Measurements from ENCODE around the gene NPAS3. TPM values are rescaled to one million over a fixed set of nuclear protein-coding genes. Genes with fewer than 3 reads are reported as not detected.
A peak's percentile ranks its signal among the peaks of the same experiment; 100 is the strongest.

NPAS3 gene
- total RNA-seq, 2 experiments from 2014 or later, result not detected

GRCh38 chr14:33271216-33271615 is 332.5 kb downstream of the NPAS3 start:
- Histone ChIP-seq H3K4me3 (ENCODE audit: low read depth, low read length, poor library complexity, severe bottlenecking) (no peak overlapping the region), H3K36me3 (ENCODE audit: insufficient read depth, low read length) (no peaks in the 10 kb centered on the region), H2AFZ (ENCODE audit: low read length) (no peak overlapping the region), H3K9me2 (ENCODE audit: insufficient read depth, low read length) (no peaks in the 10 kb centered on the region), H3K4me2 (ENCODE audit: low read length) (no peak overlapping the region), H3K4me1 (ENCODE audit: insufficient read depth, low read length, poor library complexity, severe bottlenecking) (peaks cover 3% of the 10 kb centered on the region), H3K27ac (ENCODE audit: low read depth, low read length, poor library complexity, severe bottlenecking) (no peak overlapping the region), H4K20me1 (ENCODE audit: insufficient read depth, low read length) (no peaks in the 10 kb centered on the region), H3K79me2 (ENCODE audit: insufficient read depth, low read depth, low read length) (no peaks in the 10 kb centered on the region), H3K9me3 (ENCODE audit: low read length) (no peaks in the 10 kb centered on the region)
- no TSS peak for BruUV-seq (replicated peaks)
- TF ChIP-seq CTCF (conservative IDR thresholded peaks at IDR 0.05; ENCODE audit: low read length), result no peak
- TF ChIP-seq EZH2phosphoT487 (IDR thresholded peaks at IDR 0.05; ENCODE audit: borderline replicate concordance, low read depth, low read length), result no peak
- no peak for DNase-seq (ENCODE audit: low spot score)
- intact Hi-C loops (cut with micrococcal nuclease; ENCODE audit: unreplicated experiment), result no loop called here
- ChIA-PET CTCF (ENCODE audit: unreplicated experiment) (no interaction called here), POLR2A (no interaction called here)

GRCh38 chr14:33271891-33272290 is 333.2 kb downstream of the NPAS3 start:
- H3K4me3 ChIP-seq (ENCODE audit: low read depth, low read length, poor library complexity, severe bottlenecking), result no peak overlapping the region
- no peaks in the 10 kb centered on the region for H3K9me3 ChIP-seq (ENCODE audit: low read length)
- ChIA-PET CTCF (ENCODE audit: unreplicated experiment) (no interaction called here), POLR2A (no interaction called here)
- BruUV-seq (replicated peaks), result no TSS peak
- no peaks in the 10 kb centered on the region for H3K36me3 ChIP-seq (ENCODE audit: insufficient read depth, low read length)
- H2AFZ ChIP-seq (ENCODE audit: low read length), result 0 out of 2 replicates have a peak overlapping the region, but pooled peaks have one; percentile 2
- H3K4me1 ChIP-seq (ENCODE audit: insufficient read depth, low read length, poor library complexity, severe bottlenecking), result peaks cover 3% of the 10 kb centered on the region
- intact Hi-C loops (cut with micrococcal nuclease; ENCODE audit: unreplicated experiment), result no loop called here
- H3K9me2 ChIP-seq (ENCODE audit: insufficient read depth, low read length), result no peaks in the 10 kb centered on the region
- no peaks in the 10 kb centered on the region for H4K20me1 ChIP-seq (ENCODE audit: insufficient read depth, low read length)
- no peak overlapping the region for H3K27ac ChIP-seq (ENCODE audit: low read depth, low read length, poor library complexity, severe bottlenecking)
- no peak for TF ChIP-seq EZH2phosphoT487 (IDR thresholded peaks at IDR 0.05; ENCODE audit: borderline replicate concordance, low read depth, low read length)
- no peak for TF ChIP-seq CTCF (conservative IDR thresholded peaks at IDR 0.05; ENCODE audit: low read length)
- H3K79me2 ChIP-seq (ENCODE audit: insufficient read depth, low read depth, low read length), result no peaks in the 10 kb centered on the region
- no peak overlapping the region for H3K4me2 ChIP-seq (ENCODE audit: low read length)
- DNase-seq (ENCODE audit: low spot score), result no peak

DNA sequence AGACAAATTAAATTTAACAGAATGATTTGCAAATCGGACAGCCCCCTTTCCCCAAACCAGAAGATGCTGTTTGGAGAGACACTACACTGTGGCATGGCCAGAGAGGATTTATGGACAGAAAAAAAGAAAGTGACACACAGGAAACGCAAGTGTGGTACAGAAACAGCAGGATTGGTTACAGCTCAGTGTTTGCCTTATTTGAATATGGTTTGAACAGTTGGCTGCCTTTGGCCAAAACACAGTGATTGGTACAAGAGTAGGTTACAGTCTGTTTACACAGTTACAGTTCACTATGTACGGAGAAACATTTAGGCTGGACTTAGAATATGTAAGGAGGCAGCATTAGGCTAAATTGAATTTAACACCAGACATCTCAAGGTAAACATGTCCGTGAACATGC is 335.3 kb downstream of the NPAS3 start:
- no peak for TF ChIP-seq CTCF (conservative IDR thresholded peaks at IDR 0.05; ENCODE audit: low read length)
- TF ChIP-seq EZH2phosphoT487 (IDR thresholded peaks at IDR 0.05; ENCODE audit: borderline replicate concordance, low read depth, low read length), result no peak
- intact Hi-C loops (cut with micrococcal nuclease; ENCODE audit: unreplicated experiment), result no loop called here
- no TSS peak for BruUV-seq (replicated peaks)
- H3K4me1 ChIP-seq (ENCODE audit: insufficient read depth, low read length, poor library complexity, severe bottlenecking), result peaks cover 3% of the 10 kb centered on the region
- no peaks in the 10 kb centered on the region for H4K20me1 ChIP-seq (ENCODE audit: insufficient read depth, low read length)
- peak; percentile 12 for DNase-seq (ENCODE audit: low spot score)
- H3K4me2 ChIP-seq (ENCODE audit: low read length), result peak overlapping the region; percentile 31
- ChIA-PET POLR2A (interaction anchor here (0.5 to 1.5 kb wide), 3 partner anchors 35 to 313 kb away, joined by 3 to 5 read pairs (median 5); no protein-coding TSS in a partner anchor), CTCF (ENCODE audit: unreplicated experiment) (no interaction called here)
- no peaks in the 10 kb centered on the region for H3K79me2 ChIP-seq (ENCODE audit: insufficient read depth, low read depth, low read length)
- no peaks in the 10 kb centered on the region for H3K9me3 ChIP-seq (ENCODE audit: low read length)
- no peaks in the 10 kb centered on the region for H3K36me3 ChIP-seq (ENCODE audit: insufficient read depth, low read length)
- peak overlapping the region; percentile 67 for H2AFZ ChIP-seq (ENCODE audit: low read length)
- no peaks in the 10 kb centered on the region for H3K9me2 ChIP-seq (ENCODE audit: insufficient read depth, low read length)
- H3K4me3 ChIP-seq (ENCODE audit: low read depth, low read length, poor library complexity, severe bottlenecking), result no peak overlapping the region
- H3K27ac ChIP-seq (ENCODE audit: low read depth, low read length, poor library complexity, severe bottlenecking), result no peak overlapping the region
